Large intestine (tissue), 12 donors: ENCODE data around the gene NSUN7. TPM values are rescaled to one million over a fixed set of nuclear protein-coding genes. Genes with fewer than 3 reads are reported as not detected.
"Not testable (repeated sequence)": the region's sequence is repeated elsewhere in the genome, so short reads cannot be mapped to it uniquely, and the experiment has no call there.

Source experiments
- DNase-seq, 2 donors: peaks; one replicate each; pipeline versions ENCODE4 v3.0.0 to v3.0.0-alpha.2; 2013
- H3K27ac ChIP-seq: one replicate; pipeline ENCODE4 v1.5.1; 2013; ENCODE audit warnings: low read length
- H3K27me3 ChIP-seq: 2 replicates; pipeline ENCODE4 v1.6.1; 2013; ENCODE audit warnings: low read length; ENCODE audit not compliant: control insufficient read depth, insufficient read depth
- H3K36me3 ChIP-seq: 2 replicates; pipeline ENCODE4 v1.6.1; 2013; ENCODE audit warnings: low read length; ENCODE audit not compliant: control insufficient read depth, insufficient read depth
- H3K4me1 ChIP-seq: one replicate; pipeline ENCODE4 v1.6.1; 2013; ENCODE audit warnings: low read length; ENCODE audit not compliant: control insufficient read depth, insufficient read depth
- H3K4me3 ChIP-seq: one replicate; pipeline ENCODE4 v1.5.1; 2013; ENCODE audit warnings: low read length
- H3K9me3 ChIP-seq: one replicate; pipeline ENCODE4 v1.6.1; 2013; ENCODE audit warnings: mild to moderate bottlenecking, low read depth, low read length, moderate library complexity; ENCODE audit not compliant: control insufficient read depth
- WGBS: methylation state at CpG from one replicate; pipeline ENCODE4 v1.1.5; 2013; ENCODE audit warnings: low lambda C conversion rate; ENCODE audit not compliant: insufficient coverage; 5-methylcytosine and 5-hydroxymethylcytosine counted together
- long read RNA-seq, 11 donors: transcript quantifications; one replicate each; lab custom pipeline, GENCODE V29; 2026
- polyA plus RNA-seq: library from polyadenylated mRNA; unstranded; fragments of 120-200 nt; gene quantifications from one replicate; pipeline ENCODE4 v1.2.1, GENCODE V29; 2013

The NSUN7 gene
- polyA plus RNA-seq: 19.9 TPM
- long read RNA-seq, donor 1, partial matches to known transcripts: 6 of 8 reads
- long read RNA-seq, donor 1, other reads (novel, unspliced or antisense): 0 of 8 reads
- long read RNA-seq, donor 2, partial matches to known transcripts: 0 of 1 reads
- long read RNA-seq, donor 2, other reads (novel, unspliced or antisense): 0 of 1 reads
- long read RNA-seq, donor 3, partial matches to known transcripts: 5 of 8 reads
- long read RNA-seq, donor 3, other reads (novel, unspliced or antisense): 0 of 8 reads
- long read RNA-seq, donor 4: 0 reads
- long read RNA-seq, donor 5, partial matches to known transcripts: 0 of 1 reads
- long read RNA-seq, donor 5, other reads (novel, unspliced or antisense): 0 of 1 reads
- long read RNA-seq, donor 6, partial matches to known transcripts: 0 of 3 reads
- long read RNA-seq, donor 6, other reads (novel, unspliced or antisense): 0 of 3 reads
- long read RNA-seq, donor 7: 0 reads
- long read RNA-seq, donor 8, partial matches to known transcripts: 5 of 10 reads
- long read RNA-seq, donor 8, other reads (novel, unspliced or antisense): 0 of 10 reads
- long read RNA-seq, donor 9, partial matches to known transcripts: 0 of 2 reads
- long read RNA-seq, donor 9, other reads (novel, unspliced or antisense): 0 of 2 reads
- long read RNA-seq, donor 10, partial matches to known transcripts: 0 of 4 reads
- long read RNA-seq, donor 10, other reads (novel, unspliced or antisense): 0 of 4 reads
- long read RNA-seq, donor 11, partial matches to known transcripts: 0 of 2 reads
- long read RNA-seq, donor 11, other reads (novel, unspliced or antisense): 0 of 2 reads

DNA sequence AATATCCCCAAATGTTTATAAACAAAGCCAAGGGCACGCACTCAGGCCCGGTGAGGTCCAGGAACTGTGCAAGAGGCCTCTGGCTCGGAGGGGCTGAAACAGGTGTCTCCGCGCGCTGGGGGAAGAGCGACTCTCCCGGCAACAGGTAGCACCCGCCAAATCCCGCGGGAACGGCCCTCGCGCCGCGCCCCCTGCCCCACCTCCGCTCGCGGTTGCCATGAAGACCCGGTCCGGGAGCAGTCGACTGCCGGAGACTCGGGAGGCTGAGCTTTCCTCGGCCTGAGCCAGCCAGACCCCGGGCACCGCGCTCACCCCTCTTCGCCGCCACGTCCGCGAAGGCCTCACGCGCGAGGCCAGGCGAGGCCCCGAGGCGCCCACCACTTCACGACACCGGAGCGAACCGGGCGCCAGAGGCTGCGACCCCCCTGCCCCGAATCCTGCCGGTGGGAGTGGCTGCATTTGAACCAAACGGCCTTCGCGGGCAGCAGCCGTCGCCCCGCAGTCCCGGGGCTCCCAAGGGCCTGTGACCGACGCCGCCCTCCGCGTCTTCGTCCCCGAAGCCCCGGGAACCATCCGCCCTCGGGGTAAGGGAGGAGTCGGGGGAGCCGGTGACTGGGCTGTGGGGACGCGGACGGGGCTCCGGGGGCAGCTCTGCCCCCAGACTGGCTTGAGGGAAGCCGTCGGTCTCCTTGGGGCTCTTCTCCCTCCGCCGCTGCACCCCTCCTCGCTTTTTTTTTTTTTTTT is at the start of gene NSUN7:
TSS of gene NSUN7 (plus strand) at position 239 of the 744 bp plus-strand sequence. CDS start 739 bp downstream, outside the sequence.
- Histone ChIP-seq H3K9me3 (no peaks in the 10 kb centered on the region), H3K36me3 (no peaks in the 10 kb centered on the region), H3K4me3 (peak within 1 kb of the TSS; percentile 85), H3K4me1 (peaks cover 4% of the 10 kb centered on the region), H3K27ac (peak within 1 kb of the TSS; percentile 85), H3K27me3 (no peaks in the 10 kb centered on the region)
- no CpG with 5 or more reads among the region's 75 CpGs for WGBS
- peak; percentile 85 to 95 for DNase-seq

GRCh38 chr4:40702137-40702799 is 47.5 kb upstream of the NSUN7 start:
- Histone ChIP-seq H3K4me1 (no peaks in the 10 kb centered on the region), H3K36me3 (no peaks in the 10 kb centered on the region), H3K4me3 (no peak overlapping the region), H3K27ac (no peak overlapping the region), H3K9me3 (no peaks in the 10 kb centered on the region), H3K27me3 (no peaks in the 10 kb centered on the region)
- DNase-seq: no peak
- WGBS: 83% methylated on average over 1 of the region's 5 CpGs

DNA sequence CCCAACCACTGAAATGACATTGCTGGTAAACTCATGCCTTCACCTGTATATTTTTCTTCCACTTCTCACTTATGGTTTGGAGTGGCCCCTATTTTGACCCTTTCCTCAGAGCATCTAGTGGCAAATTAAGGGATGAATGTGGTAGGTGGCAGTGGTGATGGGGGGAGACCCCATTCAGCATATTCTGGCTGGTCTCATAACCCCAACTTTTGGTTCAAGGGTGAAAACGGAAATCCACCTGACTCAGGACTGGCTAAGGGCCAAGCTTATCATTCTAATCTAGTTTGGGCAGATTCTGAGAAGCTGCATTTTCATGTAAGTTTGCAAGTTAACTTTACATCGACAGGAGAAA is 47.0 kb upstream of the NSUN7 start:
- Histone ChIP-seq H3K4me3 (no peak overlapping the region), H3K36me3 (no peaks in the 10 kb centered on the region), H3K9me3 (no peaks in the 10 kb centered on the region), H3K27ac (no peak overlapping the region), H3K4me1 (no peaks in the 10 kb centered on the region), H3K27me3 (no peaks in the 10 kb centered on the region)
- no peak for DNase-seq
- WGBS: no CpG with 5 or more reads among the region's 2 CpGs

- no peak for DNase-seq
- no CpG with 5 or more reads among the region's 5 CpGs for WGBS
Measured at GRCh38 chr4:40704073-40704472, 45.7 kb upstream of the NSUN7 start.

DNA sequence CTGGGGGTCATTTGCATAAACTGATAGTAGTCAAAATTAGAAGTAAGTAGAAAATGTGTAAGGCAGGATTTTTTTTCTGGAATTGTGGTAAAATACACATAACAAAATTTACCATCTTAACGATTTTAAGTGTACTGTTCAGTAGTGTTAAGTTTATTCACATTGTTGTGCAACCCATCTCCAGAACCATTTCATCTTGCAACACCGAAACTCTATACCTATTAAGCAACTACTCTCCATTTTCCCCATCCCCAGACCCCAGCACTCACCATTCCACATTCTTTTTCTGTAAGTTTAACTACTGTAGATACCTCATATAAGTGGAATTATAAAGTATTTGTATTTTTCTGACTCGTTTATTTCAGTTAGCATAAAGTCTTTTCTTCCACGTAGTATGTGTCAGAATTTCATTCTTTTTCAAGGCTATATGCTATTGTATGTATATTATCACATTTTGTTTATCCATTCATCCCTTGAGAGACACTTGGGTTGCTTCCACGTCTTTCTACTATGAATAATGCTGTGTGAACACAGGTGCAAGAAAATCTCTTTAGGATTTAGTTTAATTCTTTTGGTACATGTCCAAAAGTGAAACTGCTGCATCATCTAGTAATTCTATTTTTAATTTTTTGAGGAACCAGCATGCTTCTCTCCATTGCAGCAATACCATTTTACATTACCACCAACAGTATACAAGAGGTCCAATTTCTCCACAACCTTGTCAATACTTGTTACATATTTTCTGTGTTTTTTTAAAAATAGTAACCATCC is 39.1 kb upstream of the NSUN7 start:
- WGBS: no CpG with 5 or more reads among the region's 5 CpGs
- H3K36me3 ChIP-seq: no peaks in the 10 kb centered on the region
- no peak overlapping the region for H3K4me3 ChIP-seq
- H3K27ac ChIP-seq: no peak overlapping the region
- H3K27me3 ChIP-seq: no peaks in the 10 kb centered on the region
- no peaks in the 10 kb centered on the region for H3K4me1 ChIP-seq
- H3K9me3 ChIP-seq: no peaks in the 10 kb centered on the region
- DNase-seq: no peak

More at GRCh38 chr4:40704073-40704472, 45.7 kb upstream of the NSUN7 start:
- H3K36me3 ChIP-seq: no peaks in the 10 kb centered on the region
- no peak overlapping the region for H3K27ac ChIP-seq
- no peak overlapping the region for H3K4me3 ChIP-seq
- no peaks in the 10 kb centered on the region for H3K4me1 ChIP-seq
- no peaks in the 10 kb centered on the region for H3K27me3 ChIP-seq
- H3K9me3 ChIP-seq: no peaks in the 10 kb centered on the region

GRCh38 chr4:40713001-40713400 is 36.8 kb upstream of the NSUN7 start:
- H3K27ac ChIP-seq, H3K4me3 ChIP-seq, H3K27me3 ChIP-seq, H3K4me1 ChIP-seq, H3K9me3 ChIP-seq, DNase-seq, H3K36me3 ChIP-seq: not testable (repeated sequence)
- WGBS: no CpG with 5 or more reads among the region's 6 CpGs

DNA sequence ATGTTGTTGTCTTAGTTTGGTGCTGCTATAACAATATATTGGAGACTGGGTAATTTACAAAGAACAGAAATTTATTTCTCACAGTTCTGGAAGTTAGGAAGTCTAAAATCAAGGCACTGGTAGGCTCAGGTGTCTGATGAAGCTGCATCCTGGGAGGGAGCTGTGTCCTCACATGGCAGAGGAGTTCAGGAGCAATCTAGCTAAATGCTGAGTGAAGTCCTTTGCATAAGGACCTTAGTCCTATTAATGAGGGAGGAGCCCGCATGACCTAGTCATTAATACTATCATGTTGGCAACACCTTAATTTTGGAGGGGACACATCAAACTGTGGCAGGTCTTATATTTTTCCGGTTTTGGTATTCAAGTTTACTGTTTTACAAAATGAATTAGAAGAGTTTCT is 36.0 kb upstream of the NSUN7 start:
- no peaks in the 10 kb centered on the region for H3K27me3 ChIP-seq
- 60% methylated on average over 1 of the region's 2 CpGs for WGBS
- no peaks in the 10 kb centered on the region for H3K36me3 ChIP-seq
- H3K4me1 ChIP-seq: peaks cover 5% of the 10 kb centered on the region
- no peaks in the 10 kb centered on the region for H3K9me3 ChIP-seq
- H3K4me3 ChIP-seq: no peak overlapping the region
- DNase-seq: peak in 1 of 2 donors; percentile 32
- no peak overlapping the region for H3K27ac ChIP-seq

DNA sequence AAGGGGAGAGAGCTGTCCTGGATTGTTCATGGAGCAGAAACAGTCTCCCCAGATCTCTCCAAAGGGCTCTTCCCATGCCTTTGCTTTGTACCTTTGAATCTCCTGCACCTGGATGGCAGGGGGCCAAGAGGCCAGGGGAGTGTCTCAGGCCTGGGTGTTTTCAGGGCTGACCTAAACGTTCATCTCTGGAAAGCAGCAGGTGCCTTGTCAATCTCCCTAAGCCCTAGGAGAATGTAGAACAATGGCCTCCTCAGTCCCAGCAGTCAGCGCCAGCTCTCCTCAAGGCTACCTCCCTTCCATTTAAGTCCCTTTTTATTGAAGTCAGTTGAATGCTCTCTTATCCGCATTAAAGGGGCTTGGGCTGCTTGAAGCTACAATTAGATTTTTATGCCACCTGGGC is 31.2 kb upstream of the NSUN7 start:
- Histone ChIP-seq H3K4me3 (no peak overlapping the region), H3K4me1 (peaks cover 13% of the 10 kb centered on the region), H3K27ac (peak overlapping the region; percentile 55), H3K36me3 (no peaks in the 10 kb centered on the region), H3K27me3 (no peaks in the 10 kb centered on the region), H3K9me3 (no peaks in the 10 kb centered on the region)
- WGBS: no CpG with 5 or more reads among the region's 3 CpGs
- peak in 1 of 2 donors; percentile 62 for DNase-seq

- peaks cover 13% of the 10 kb centered on the region for H3K4me1 ChIP-seq
- peak overlapping the region; percentile 55 for H3K27ac ChIP-seq
- no peaks in the 10 kb centered on the region for H3K36me3 ChIP-seq
- peak; percentile 75 to 84 for DNase-seq
- no peaks in the 10 kb centered on the region for H3K27me3 ChIP-seq
- 83% methylated on average over 1 of the region's 5 CpGs for WGBS
- no peaks in the 10 kb centered on the region for H3K9me3 ChIP-seq
- H3K4me3 ChIP-seq: no peak overlapping the region
Measured at GRCh38 chr4:40719008-40719623, 30.6 kb upstream of the NSUN7 start.
